ENCODE data around the gene STPG3. TPM values are rescaled to one million over a fixed set of nuclear protein-coding genes. Genes with fewer than 3 reads are reported as not detected.
A peak's percentile ranks its signal among the peaks of the same experiment; 100 is the strongest.

The STPG3 gene
- polyA plus RNA-seq, 1 donor (not counting 4 experiments of a cell fraction or from before 2014, with no cell fraction given), result not detected

DNA sequence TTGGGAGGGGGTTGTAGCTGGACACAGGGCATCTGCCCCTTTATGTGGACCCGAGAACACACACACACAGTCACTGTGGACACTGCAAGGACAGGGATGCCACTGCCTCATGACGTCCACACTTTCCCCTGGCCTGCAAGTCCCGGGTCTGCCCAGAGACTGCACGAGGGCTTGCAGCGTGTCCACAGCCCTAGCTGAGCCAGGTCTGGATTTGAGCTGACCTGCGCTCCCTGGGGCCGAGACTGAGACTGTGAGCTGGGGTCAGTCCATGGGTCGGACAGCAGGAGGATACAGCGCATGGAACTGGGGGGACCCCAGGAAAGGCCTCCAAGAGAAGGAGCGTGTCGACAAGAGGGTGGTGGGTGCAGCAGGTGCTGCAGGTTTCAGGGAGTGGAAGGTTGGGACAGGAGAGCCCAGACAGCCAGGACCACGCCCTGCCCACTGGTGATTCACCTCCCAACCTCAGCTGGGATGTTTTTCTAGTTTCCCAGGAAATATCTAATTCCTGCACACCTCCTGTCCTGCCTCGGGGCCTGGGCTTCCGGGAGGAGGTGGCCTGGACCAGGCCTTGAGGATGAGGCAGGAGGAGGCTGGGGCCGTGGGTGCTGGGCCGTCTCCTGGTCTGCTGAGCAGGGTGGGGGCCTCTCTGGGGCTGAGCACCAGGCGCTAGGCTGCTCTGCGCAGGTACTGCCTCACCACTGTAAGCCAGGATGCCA is 24.6 kb upstream of the STPG3 start:
- Histone ChIP-seq H3K9me3 (ENCODE audit: control insufficient read depth, low read depth, low read length) (no peaks in the 10 kb centered on the region), H3K4me1 (ENCODE audit: control insufficient read depth, extremely low read depth, insufficient read depth, low read length) (peaks cover 40% of the 10 kb centered on the region), H3K36me3 (ENCODE audit: control insufficient read depth in 2 of 2, extremely low read depth in 1 of 2, insufficient read depth in 2 of 2, low read length in 2 of 2) (no peaks in the 10 kb centered on the region), H2AFZ (ENCODE audit: control insufficient read depth, low read length) (peak overlapping the region; percentile 80), H3K4me2 (ENCODE audit: control insufficient read depth, extremely low read depth, insufficient read depth, low read depth, low read length) (peak overlapping the region; percentile 69), H3K4me3 (ENCODE audit: control insufficient read depth in 2 of 3, extremely low read depth in 1 of 3, insufficient read depth in 2 of 3, low read depth in 1 of 3, low read length in 3 of 3) (no peak overlapping the region), H3K79me2 (ENCODE audit: control insufficient read depth, insufficient read depth, low read length) (no peaks in the 10 kb centered on the region), H3K9me1 (ENCODE audit: control insufficient read depth, extremely low read depth, insufficient read depth, low read length) (no peaks in the 10 kb centered on the region), H4K20me1 (ENCODE audit: control insufficient read depth, extremely low read depth, insufficient read depth, low read length) (no peaks in the 10 kb centered on the region), H3K27ac (ENCODE audit: control insufficient read depth, insufficient read depth, low read length) (peak overlapping the region; percentile 25), H3K9ac (ENCODE audit: control insufficient read depth, extremely low read depth, insufficient read depth, low read length) (peak overlapping the region; percentile 41), H3K27me3 (ENCODE audit: control insufficient read depth, extremely low read depth, insufficient read depth, low read length) (peaks cover 3% of the 10 kb centered on the region)
- FAIRE-seq (peak; percentile 61), DNase-seq (ENCODE audit: low read depth, low spot score) (no peak)
- dilution Hi-C loops (cut with MboI; ENCODE audit: extremely low pct_ligation_motif_present, low sequenced_read_pairs), result no loop called here
- TF ChIP-seq EZH2 (IDR thresholded peaks at IDR 0.05; ENCODE audit: low read length), result no peak
- TF ChIP-seq, protein P1, sequence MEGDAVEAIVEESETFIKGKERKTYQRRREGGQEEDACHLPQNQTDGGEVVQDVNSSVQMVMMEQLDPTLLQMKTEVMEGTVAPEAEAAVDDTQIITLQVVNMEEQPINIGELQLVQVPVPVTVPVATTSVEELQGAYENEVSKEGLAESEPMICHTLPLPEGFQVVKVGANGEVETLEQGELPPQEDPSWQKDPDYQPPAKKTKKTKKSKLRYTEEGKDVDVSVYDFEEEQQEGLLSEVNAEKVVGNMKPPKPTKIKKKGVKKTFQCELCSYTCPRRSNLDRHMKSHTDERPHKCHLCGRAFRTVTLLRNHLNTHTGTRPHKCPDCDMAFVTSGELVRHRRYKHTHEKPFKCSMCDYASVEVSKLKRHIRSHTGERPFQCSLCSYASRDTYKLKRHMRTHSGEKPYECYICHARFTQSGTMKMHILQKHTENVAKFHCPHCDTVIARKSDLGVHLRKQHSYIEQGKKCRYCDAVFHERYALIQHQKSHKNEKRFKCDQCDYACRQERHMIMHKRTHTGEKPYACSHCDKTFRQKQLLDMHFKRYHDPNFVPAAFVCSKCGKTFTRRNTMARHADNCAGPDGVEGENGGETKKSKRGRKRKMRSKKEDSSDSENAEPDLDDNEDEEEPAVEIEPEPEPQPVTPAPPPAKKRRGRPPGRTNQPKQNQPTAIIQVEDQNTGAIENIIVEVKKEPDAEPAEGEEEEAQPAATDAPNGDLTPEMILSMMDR (optimal IDR thresholded peaks at IDR 0.05 in 1 of 3, IDR thresholded peaks at IDR 0.05 in 1 of 3, conservative IDR thresholded peaks at IDR 0.05 in 1 of 3; ENCODE audit: extremely low read depth in 1 of 3, insufficient read depth in 2 of 3, low read length in 3 of 3), result no peak

DNA sequence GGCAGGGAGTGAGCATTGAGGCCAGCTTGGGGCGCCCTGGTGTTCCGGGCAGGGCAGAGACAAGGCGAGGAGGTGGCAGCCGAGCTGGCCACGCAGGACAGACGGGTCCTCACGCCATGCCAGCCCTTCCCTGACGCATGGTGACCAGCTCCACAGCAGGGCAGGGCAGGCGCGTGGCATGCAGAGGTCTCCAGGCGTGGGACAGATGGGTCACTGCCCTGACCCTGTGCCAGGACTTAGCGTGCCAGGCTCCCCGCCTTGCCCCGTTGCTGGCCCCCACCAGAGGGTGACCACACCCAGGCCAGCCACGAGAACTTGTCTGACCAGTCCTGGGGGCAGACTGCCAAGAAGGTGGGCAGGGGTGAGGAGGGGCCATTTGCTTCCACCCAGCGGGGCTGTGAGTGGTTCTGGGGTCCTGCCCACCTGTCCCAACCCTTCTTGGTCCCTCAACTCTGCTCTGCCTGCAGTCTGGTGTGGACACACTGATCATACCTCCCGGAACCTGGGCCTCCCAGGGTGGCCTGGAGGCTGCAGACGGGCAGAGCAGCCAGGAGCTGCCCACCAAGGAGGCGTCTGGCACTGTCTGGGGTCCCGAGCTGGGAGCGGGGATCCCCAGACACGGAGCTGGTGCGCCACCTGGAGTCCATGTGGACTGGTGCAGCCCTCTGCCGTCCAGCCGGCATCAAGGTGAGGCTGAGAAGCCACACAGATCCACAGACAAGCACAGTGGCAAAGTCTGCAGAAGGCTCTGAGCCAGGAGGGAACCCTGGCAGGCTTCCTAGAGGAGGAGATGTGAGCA is 23.8 kb upstream of the STPG3 start, which contains the start of gene RNF224:
Gene RNF224, plus strand, starts transcription at position 449 of the 799 bp plus-strand sequence. CDS start 834 bp downstream, outside the sequence.
- H3K9ac ChIP-seq (ENCODE audit: control insufficient read depth, extremely low read depth, insufficient read depth, low read length), result peak within 1 kb of the TSS; percentile 41
- FAIRE-seq (peak; percentile 66), DNase-seq (ENCODE audit: low read depth, low spot score) (no peak)
- H4K20me1 ChIP-seq (ENCODE audit: control insufficient read depth, extremely low read depth, insufficient read depth, low read length), result no peaks in the 10 kb centered on the region
- no peaks in the 10 kb centered on the region for H3K79me2 ChIP-seq (ENCODE audit: control insufficient read depth, insufficient read depth, low read length)
- peak within 1 kb of the TSS; percentile 25 for H3K27ac ChIP-seq (ENCODE audit: control insufficient read depth, insufficient read depth, low read length)
- peaks cover 3% of the 10 kb centered on the region for H3K27me3 ChIP-seq (ENCODE audit: control insufficient read depth, extremely low read depth, insufficient read depth, low read length)
- H3K9me3 ChIP-seq (ENCODE audit: control insufficient read depth, low read depth, low read length), result no peaks in the 10 kb centered on the region
- TF ChIP-seq, protein P1 (optimal IDR thresholded peaks at IDR 0.05 in 1 of 3, IDR thresholded peaks at IDR 0.05 in 1 of 3, conservative IDR thresholded peaks at IDR 0.05 in 1 of 3; ENCODE audit: extremely low read depth in 1 of 3, insufficient read depth in 2 of 3, low read length in 3 of 3), result peak in 2 of 3 experiments; percentile 91 to 94
- no peak for TF ChIP-seq EZH2 (IDR thresholded peaks at IDR 0.05; ENCODE audit: low read length)
- peak within 1 kb of the TSS; percentile 80 for H2AFZ ChIP-seq (ENCODE audit: control insufficient read depth, low read length)
- dilution Hi-C loops (cut with MboI; ENCODE audit: extremely low pct_ligation_motif_present, low sequenced_read_pairs), result no loop called here
- peak within 1 kb of the TSS in 1 of 3 experiments; percentile 20 for H3K4me3 ChIP-seq (ENCODE audit: control insufficient read depth in 2 of 3, extremely low read depth in 1 of 3, insufficient read depth in 2 of 3, low read depth in 1 of 3, low read length in 3 of 3)
- H3K4me1 ChIP-seq (ENCODE audit: control insufficient read depth, extremely low read depth, insufficient read depth, low read length), result peaks cover 40% of the 10 kb centered on the region
- no peaks in the 10 kb centered on the region for H3K9me1 ChIP-seq (ENCODE audit: control insufficient read depth, extremely low read depth, insufficient read depth, low read length)
- peak within 1 kb of the TSS; percentile 69 for H3K4me2 ChIP-seq (ENCODE audit: control insufficient read depth, extremely low read depth, insufficient read depth, low read depth, low read length)
- H3K36me3 ChIP-seq (ENCODE audit: control insufficient read depth in 2 of 2, extremely low read depth in 1 of 2, insufficient read depth in 2 of 2, low read length in 2 of 2), result no peaks in the 10 kb centered on the region
